HepG2 (cell line): ENCODE data around the gene TRIM67. TPM values are rescaled to one million over a fixed set of nuclear protein-coding genes. Genes with fewer than 3 reads are reported as not detected.

Source experiments
- ATRX ChIP-seq: sonication (generic); formaldehyde crosslinking; IDR thresholded peaks from 2 replicates; pipeline ENCODE4 v1.4.0; 2020; ENCODE audit warnings: missing genetic modification reagents, borderline replicate concordance
- CENPT ChIP-seq: sonication (generic); formaldehyde crosslinking; IDR thresholded peaks from 2 replicates; pipeline ENCODE4 v1.8.0; 2022; ENCODE audit warnings: low read depth, mild to moderate bottlenecking, moderate library complexity, missing genetic modification reagents
- CTCF ChIP-seq: sonication (generic); formaldehyde crosslinking; IDR thresholded peaks from 2 replicates; pipeline ENCODE4 v1.5.0; 2020; ENCODE audit warnings: mild to moderate bottlenecking, missing genetic modification reagents, moderate library complexity
- EEA1 ChIP-seq: sonication (generic); formaldehyde crosslinking; IDR thresholded peaks from 2 replicates; pipeline ENCODE4 v1.5.1; 2020; ENCODE audit warnings: mild to moderate bottlenecking, missing genetic modification reagents, borderline replicate concordance
- EP300 ChIP-seq, 3 experiments: sonication (generic) in 1 of 3; formaldehyde crosslinking in 1 of 3; IDR thresholded peaks; 2 replicates each; pipeline versions ENCODE4 v1.5.1 to v1.6.1; 2011 to 2020; ENCODE audit warnings: low read depth in 2 of 3, low read length in 2 of 3, borderline replicate concordance in 1 of 3, improper control_type of control experiment in 1 of 3, mild to moderate bottlenecking in 1 of 3, missing genetic modification reagents in 1 of 3, moderate library complexity in 1 of 3
- ERF ChIP-seq: IDR thresholded peaks from 2 replicates; pipeline ENCODE4 v1.6.1; 2018; ENCODE audit warnings: missing biosample characterization, missing genetic modification reagents
- FOXM1 ChIP-seq: sonication (generic); formaldehyde crosslinking; IDR thresholded peaks from 2 replicates; pipeline ENCODE4 v1.5.0; 2020; ENCODE audit warnings: missing genetic modification reagents
- HOXA3 ChIP-seq: sonication (generic); formaldehyde crosslinking; IDR thresholded peaks from 2 replicates; pipeline ENCODE4 v1.5.0; 2020; ENCODE audit warnings: missing genetic modification reagents
- HOXA9 ChIP-seq: sonication (generic); formaldehyde crosslinking; IDR thresholded peaks from 2 replicates; pipeline ENCODE4 v1.8.1; 2022; ENCODE audit warnings: missing genetic modification reagents, mild to moderate bottlenecking, moderate library complexity, borderline replicate concordance
- JARID2 ChIP-seq: sonication (generic); formaldehyde crosslinking; IDR thresholded peaks from 2 replicates; pipeline ENCODE4 v1.8.1; 2023; ENCODE audit warnings: missing genetic modification reagents, inconsistent platforms; ENCODE audit not compliant: insufficient replicate concordance
- KLF6 ChIP-seq: IDR thresholded peaks from 2 replicates; pipeline ENCODE4 v1.8.0; 2016; ENCODE audit warnings: missing biosample characterization, missing genetic modification reagents
- RXRA ChIP-seq: sonication (generic); formaldehyde crosslinking; IDR thresholded peaks from 2 replicates; pipeline ENCODE4 v1.5.1; 2020; ENCODE audit warnings: missing genetic modification reagents
- TGIF2 ChIP-seq: IDR thresholded peaks from 2 replicates; pipeline ENCODE4 v1.6.1; 2016; ENCODE audit warnings: control low read depth, missing compliant biosample characterization
- THYN1 ChIP-seq: sonication (generic); formaldehyde crosslinking; IDR thresholded peaks from 2 replicates; pipeline ENCODE4 v1.8.1; 2023; ENCODE audit warnings: low read depth, mild to moderate bottlenecking, moderate library complexity, missing genetic modification reagents, borderline replicate concordance
- ZNF280B ChIP-seq: sonication (generic); formaldehyde crosslinking; IDR thresholded peaks from 2 replicates; pipeline ENCODE4 v1.5.0; 2020; ENCODE audit warnings: missing genetic modification reagents, mild to moderate bottlenecking, borderline replicate concordance
- ZNF317 ChIP-seq: sonication (generic); formaldehyde crosslinking; IDR thresholded peaks from 2 replicates; pipeline ENCODE4 v1.5.0; 2020; ENCODE audit warnings: mild to moderate bottlenecking, missing genetic modification reagents
- ZNF431 ChIP-seq: sonication (generic); formaldehyde crosslinking; IDR thresholded peaks from 2 replicates; pipeline ENCODE4 v1.9.0; 2022; ENCODE audit warnings: missing genetic modification reagents, low read depth, mild to moderate bottlenecking, borderline replicate concordance
- ZNF737 ChIP-seq: sonication (generic); formaldehyde crosslinking; IDR thresholded peaks from 2 replicates; pipeline ENCODE4 v1.5.0; 2020; ENCODE audit warnings: missing genetic modification reagents, mild to moderate bottlenecking, borderline replicate concordance
- ZNF777 ChIP-seq: sonication (generic); formaldehyde crosslinking; IDR thresholded peaks from 2 replicates; pipeline ENCODE4 v1.4.0; 2020; ENCODE audit warnings: missing genetic modification reagents
- ZNF883 ChIP-seq: sonication (generic); formaldehyde crosslinking; IDR thresholded peaks from 2 replicates; pipeline ENCODE4 v1.5.1; 2020; ENCODE audit warnings: mild to moderate bottlenecking, missing genetic modification reagents; ENCODE audit errors: not compliant biosample characterization
- polyA plus RNA-seq, 8 experiments: library from polyadenylated mRNA; depleted of rRNA in 3 of 8; stranded (reverse) in 7 of 8; unstranded in 1 of 8; fragments of >200 nt; fragmentation: Illumina TruSeq in 4 of 8; extraction: Trizol in 4 of 8; gene quantifications; 2 replicates each; pipeline versions ENCODE4 v1.2.1 to v1.2.3, GENCODE V29; 2011 to 2016; ENCODE audit warnings: low read depth in 4 of 8, missing spikeins in 1 of 8, mixed read lengths in 1 of 8; ENCODE audit not compliant: insufficient read depth in 1 of 8
- total RNA-seq, 5 experiments: library from RNA; depleted of rRNA; stranded (reverse); fragments of >200 nt; fragmentation: Illumina TruSeq; extraction: Trizol; gene quantifications; 2 replicates each; pipeline ENCODE4 v1.2.3, GENCODE V29; 2016; ENCODE audit warnings: low read depth in 1 of 5
- TF ChIP-seq, protein P1 (sequence below): IDR thresholded peaks from 2 replicates; pipeline ENCODE4 v1.6.1; 2016; ENCODE audit warnings: missing compliant biosample characterization, missing genetic modification reagents, borderline replicate concordance
- TF ChIP-seq, protein P2 (sequence below): sonication (generic); formaldehyde crosslinking; IDR thresholded peaks from 2 replicates; pipeline ENCODE4 v1.8.0; 2022; ENCODE audit warnings: missing genetic modification reagents, mild to moderate bottlenecking, inconsistent platforms, borderline replicate concordance

The TRIM67 gene
- total and polyA plus RNA-seq, 2 of the 13 experiments (the other 11 are each of a cell fraction or from before 2014, with no cell fraction given) = not detected

GRCh38 chr1:231211005-231211857, 49.4 kb downstream of the TRIM67 start (continued):
- TF ChIP-seq ZNF280B (peak; percentile 59; the same call in 1 of the 2 replicates), HOXA9 (CRISPR knock-in tag) (no peak), TGIF2 (CRISPR knock-in tag) (no peak), ZNF777 (CRISPR knock-in tag) (no peak), JARID2 (CRISPR knock-in tag) (peak; percentile 61), ERF (peak; percentile 70; the same call in 1 of the 2 replicates), CTCF (CRISPR knock-in tag) (peak; percentile 98), EP300 (IDR thresholded peaks at IDR 0.05; ENCODE audit: low read depth in 2 of 2, low read length in 2 of 2) (no peak), EP300 (CRISPR knock-in tag; IDR thresholded peaks at IDR 0.05; ENCODE audit: borderline replicate concordance) (peak; percentile 19; the same call in 1 of the 2 replicates), ZNF317 (CRISPR knock-in tag) (no peak), THYN1 (CRISPR knock-in tag) (no peak), KLF6 (CRISPR knock-in tag) (0 out of 2 replicates have a peak, but pooled peaks have one; percentile 47), FOXM1 (CRISPR knock-in tag) (no peak), HOXA3 (CRISPR knock-in tag) (no peak; the same call in 1 of the 2 replicates), ZNF737 (CRISPR knock-in tag) (no peak), EEA1 (CRISPR knock-in tag) (no peak), ATRX (CRISPR knock-in tag) (no peak), RXRA (CRISPR knock-in tag) (peak; percentile 62; the same call in 1 of the 2 replicates), ZNF883 (CRISPR knock-in tag) (peak; percentile 65), ZNF431 (no peak), CENPT (0 out of 2 replicates have a peak, but pooled peaks have one; percentile 50)
- TF ChIP-seq, protein P1, sequence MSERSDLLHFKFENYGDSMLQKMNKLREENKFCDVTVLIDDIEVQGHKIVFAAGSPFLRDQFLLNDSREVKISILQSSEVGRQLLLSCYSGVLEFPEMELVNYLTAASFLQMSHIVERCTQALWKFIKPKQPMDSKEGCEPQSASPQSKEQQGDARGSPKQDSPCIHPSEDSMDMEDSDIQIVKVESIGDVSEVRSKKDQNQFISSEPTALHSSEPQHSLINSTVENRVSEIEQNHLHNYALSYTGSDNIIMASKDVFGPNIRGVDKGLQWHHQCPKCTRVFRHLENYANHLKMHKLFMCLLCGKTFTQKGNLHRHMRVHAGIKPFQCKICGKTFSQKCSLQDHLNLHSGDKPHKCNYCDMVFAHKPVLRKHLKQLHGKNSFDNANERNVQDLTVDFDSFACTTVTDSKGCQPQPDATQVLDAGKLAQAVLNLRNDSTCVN (CRISPR knock-in tag) = peak; percentile 38; the same call in 1 of the 2 replicates
- TF ChIP-seq, protein P2, sequence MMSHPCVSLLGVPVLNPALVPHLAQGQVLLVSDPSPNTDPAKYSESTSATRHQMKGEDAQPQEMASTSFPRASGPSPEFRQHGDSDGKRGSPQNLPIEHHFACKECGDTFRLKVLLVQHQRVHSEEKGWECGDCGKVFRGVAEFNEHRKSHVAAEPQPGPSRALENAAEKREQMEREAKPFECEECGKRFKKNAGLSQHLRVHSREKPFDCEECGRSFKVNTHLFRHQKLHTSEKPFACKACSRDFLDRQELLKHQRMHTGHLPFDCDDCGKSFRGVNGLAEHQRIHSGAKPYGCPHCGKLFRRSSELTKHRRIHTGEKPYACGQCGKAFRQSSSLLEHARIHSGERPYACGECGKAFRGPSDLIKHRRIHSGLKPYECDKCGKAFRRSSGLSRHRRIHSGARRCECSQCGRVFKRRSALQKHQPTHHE (CRISPR knock-in tag) = no peak
